Endothelial cell of umbilical vein (primary cell): ENCODE measurements around the gene MIPEP. TPM values are rescaled to one million over a fixed set of nuclear protein-coding genes. Genes with fewer than 3 reads are reported as not detected.

ENCODE experiments used
- BruUV-seq: library from RNA; stranded (reverse); fragments of 400-500 nt; replicated peaks from 2 replicates; lab custom pipeline; 2021; lab: Mats Ljungman, UMichigan
- CTCF ChIA-PET: fragments of 300-600, 350-600 bp; sonication (Branson Sonifier 250); formaldehyde crosslinking; loops from one replicate; lab custom pipeline; 2021; ENCODE audit warnings: antibody characterized with exemption, inconsistent platforms; lab: Charles Lee
- POLR2A ChIA-PET: fragments of 300-600, 350-600 bp; sonication (Branson Sonifier 250); formaldehyde crosslinking; loops from one replicate; lab custom pipeline; 2021; ENCODE audit warnings: antibody characterized with exemption, inconsistent platforms; lab: Charles Lee
- DNase-seq: peaks from one replicate; pipeline ENCODE4 v3.0.0-alpha.2; 2011; ENCODE audit warnings: low read depth, low spot score
- FAIRE-seq: peaks from 2 replicates; lab custom pipeline; 2011; peaks lifted over from hg19 to GRCh38; lab: Jason Lieb, UNC
- H2AFZ ChIP-seq: 2 replicates; pipeline ENCODE4 v1.6.0; 2012; ENCODE audit warnings: low read depth, low read length, control low read depth, inconsistent platforms
- H3K27ac ChIP-seq: 2 replicates; pipeline ENCODE4 v1.5.1; 2011; ENCODE audit warnings: low read depth, mild to moderate bottlenecking, control low read depth, low read length, moderate library complexity; ENCODE audit not compliant: insufficient read depth
- H3K27me3 ChIP-seq, 2 experiments: 2 replicates each; pipeline versions ENCODE4 v1.6.0 to v1.6.1; 2011; ENCODE audit warnings: low read length in 2 of 2, mixed read lengths in 1 of 2; ENCODE audit not compliant: control insufficient read depth in 2 of 2, insufficient read depth in 2 of 2
- H3K36me3 ChIP-seq, 2 experiments: 2 replicates in 1 of 2; 3 replicates in 1 of 2; pipeline ENCODE4 v1.5.1; 2011; ENCODE audit warnings: low read length in 2 of 2, mild to moderate bottlenecking in 1 of 2, moderate library complexity in 1 of 2; ENCODE audit not compliant: control insufficient read depth in 2 of 2, insufficient read depth in 2 of 2; ENCODE audit errors: extremely low read depth in 1 of 2
- H3K4me1 ChIP-seq: 3 replicates; pipeline ENCODE4 v1.5.1; 2011; ENCODE audit warnings: mild to moderate bottlenecking, low read length; ENCODE audit not compliant: control insufficient read depth, insufficient read depth; ENCODE audit errors: extremely low read depth
- H3K4me2 ChIP-seq: 2 replicates; pipeline ENCODE4 v1.6.1; 2011; ENCODE audit warnings: low read length, control low read depth, mixed read lengths; ENCODE audit not compliant: insufficient read depth
- H3K4me3 ChIP-seq, 3 experiments: fragments of 200-600 bp in 1 of 3; sonication (generic), shearing (Covaris generic) in 1 of 3; replicated peaks in 1 of 3; 2 replicates each; pipeline ENCODE4 v1.5.1; 2011 to 2016; ENCODE audit warnings: control low read depth in 3 of 3, low read length in 3 of 3, mild to moderate bottlenecking in 2 of 3, inconsistent platforms in 1 of 3, low read depth in 1 of 3, moderate library complexity in 1 of 3; ENCODE audit not compliant: insufficient read depth in 1 of 3
- H3K79me2 ChIP-seq: 2 replicates; pipeline ENCODE4 v1.6.0; 2012; ENCODE audit warnings: low read length, inconsistent platforms; ENCODE audit not compliant: control insufficient read depth, insufficient read depth
- H3K9ac ChIP-seq: replicated peaks from 2 replicates; pipeline ENCODE3; 2011; ENCODE audit warnings: low read length, control low read depth; ENCODE audit not compliant: insufficient read depth; ENCODE audit errors: extremely low read depth
- H3K9me1 ChIP-seq: replicated peaks from 3 replicates; pipeline ENCODE4 v1.6.0; 2011; ENCODE audit warnings: mild to moderate bottlenecking, low read length; ENCODE audit not compliant: control insufficient read depth, insufficient read depth; ENCODE audit errors: extremely low read depth
- H3K9me3 ChIP-seq: replicated peaks from 2 replicates; pipeline ENCODE4 v1.5.1; 2012; ENCODE audit warnings: low read length, inconsistent platforms; ENCODE audit not compliant: control insufficient read depth, insufficient read depth
- H4K20me1 ChIP-seq: replicated peaks from 2 replicates; pipeline ENCODE3; 2011; ENCODE audit warnings: mild to moderate bottlenecking, low read length; ENCODE audit not compliant: control insufficient read depth, insufficient read depth; ENCODE audit errors: extremely low read depth
- CTCF ChIP-seq, 2 donors: IDR thresholded peaks; 1 replicate in 1 of 2; 2 replicates in 1 of 2; pipeline ENCODE4 v1.5.1; 2011; ENCODE audit warnings: low read length in 2 of 2, mild to moderate bottlenecking in 2 of 2, moderate library complexity in 2 of 2, control low read depth in 1 of 2, inconsistent platforms in 1 of 2, low read depth in 1 of 2; ENCODE audit not compliant: insufficient read depth in 1 of 2; ENCODE audit errors: extremely low read depth in 1 of 2
- EZH2 ChIP-seq: IDR thresholded peaks from 2 replicates; pipeline ENCODE4 v1.6.1; 2012; ENCODE audit warnings: borderline replicate concordance, low read depth, mild to moderate bottlenecking, moderate library complexity, low read length, inconsistent platforms; ENCODE audit not compliant: severe bottlenecking
- FOS ChIP-seq: IDR thresholded peaks from 2 replicates; pipeline ENCODE4 v1.6.1; 2011; ENCODE audit warnings: mild to moderate bottlenecking, low read length, moderate library complexity, borderline replicate concordance; ENCODE audit not compliant: insufficient read depth
- GATA2 ChIP-seq: IDR thresholded peaks from 2 replicates; pipeline ENCODE4 v1.7.0; 2011; ENCODE audit warnings: low read depth, mild to moderate bottlenecking, moderate library complexity, mixed read lengths, low read length; ENCODE audit not compliant: insufficient read length, insufficient read depth
- JUN ChIP-seq: IDR thresholded peaks from 2 replicates; pipeline ENCODE4 v1.6.1; 2011; ENCODE audit warnings: borderline replicate concordance, low read depth; ENCODE audit not compliant: insufficient read length, insufficient read depth
- MAX ChIP-seq: IDR thresholded peaks from 2 replicates; pipeline ENCODE4 v1.6.1; 2011; ENCODE audit not compliant: insufficient read depth, insufficient read length
- MYC ChIP-seq: IDR thresholded peaks from one replicate; pipeline ENCODE4 v1.6.1; 2011; ENCODE audit warnings: mild to moderate bottlenecking, low read depth, low read length
- POLR2A ChIP-seq: IDR thresholded peaks from 2 replicates; pipeline ENCODE4 v1.6.1; 2012; ENCODE audit warnings: low read depth, mild to moderate bottlenecking, control low read depth, low read length
- POLR2AphosphoS5 ChIP-seq: IDR thresholded peaks from 2 replicates; pipeline ENCODE4 v1.6.1; 2012; ENCODE audit warnings: low read depth, mild to moderate bottlenecking, control low read depth, low read length, moderate library complexity; ENCODE audit not compliant: insufficient read depth
- dilution Hi-C: fragments of 300-500 bp; cut with MboI; formaldehyde crosslinking; loops from one replicate; pipeline ENCODE4 v1.15.0; 2019; ENCODE audit warnings: low sequenced_read_pairs; ENCODE audit not compliant: extremely low pct_ligation_motif_present
- intact Hi-C: fragments of 100-400 bp; cut with micrococcal nuclease; formaldehyde crosslinking; loops from one replicate; pipeline ENCODE4 v1.10.0; 2022
- polyA plus RNA-seq, 4 experiments: library from polyadenylated mRNA; depleted of rRNA in 3 of 4; stranded (reverse) in 3 of 4; unstranded in 1 of 4; fragments of >200 nt; gene quantifications; 2 replicates each; pipeline versions ENCODE4 v1.2.1 to v1.2.3, GENCODE V29; 2011 to 2012; ENCODE audit warnings: missing spikeins in 1 of 4
- total RNA-seq: library from RNA; stranded (reverse); gene quantifications from 2 replicates; pipeline ENCODE4 v1.2.3, GENCODE V29; 2021

MIPEP gene
- total and polyA plus RNA-seq, 2 donors (not counting 3 experiments of a cell fraction or from before 2014, with no cell fraction given), result 12.4 to 19.2 TPM

DNA sequence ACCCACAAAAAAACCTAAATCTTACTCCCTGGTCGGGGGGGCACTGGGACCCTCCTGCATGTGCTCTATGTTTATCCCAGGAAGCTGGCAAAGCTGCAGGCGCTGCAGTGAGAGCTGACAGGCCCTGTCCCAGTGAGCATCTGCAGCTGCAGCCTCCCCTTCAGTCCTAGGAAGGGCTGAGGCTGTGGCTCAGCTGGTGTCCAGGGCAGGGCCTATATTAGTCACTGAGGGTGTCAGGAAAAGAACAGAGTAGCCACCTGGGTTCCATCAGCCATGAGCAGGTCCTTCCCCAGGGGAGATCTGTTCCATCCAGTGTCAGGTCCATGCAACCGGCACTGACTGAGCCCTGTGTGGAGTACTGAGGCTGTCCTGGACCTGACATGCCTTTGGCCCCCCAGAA is 198.5 kb downstream of the MIPEP start:
- no TSS peak for BruUV-seq
- CTCF ChIA-PET, result no interaction called here
- POLR2A ChIA-PET, result no interaction called here

More for the DNA sequence above, 198.5 kb downstream of the MIPEP start:
- no peak for DNase-seq
- no peak overlapping the region for H3K9ac ChIP-seq
- H3K9me1 ChIP-seq, result no peaks in the 10 kb centered on the region
- no peak overlapping the region for H3K27ac ChIP-seq
- no peak overlapping the region for H2AFZ ChIP-seq
- dilution Hi-C loops, result no loop called here
- peaks cover 0 to 2% of the 10 kb centered on the region in 2 experiments for H3K27me3 ChIP-seq
- H3K4me3 ChIP-seq, result no peak overlapping the region
- no peaks in the 10 kb centered on the region for H3K79me2 ChIP-seq
- no peak overlapping the region for H3K4me2 ChIP-seq
- no peaks in the 10 kb centered on the region for H3K9me3 ChIP-seq
- no peaks in the 10 kb centered on the region for H3K4me1 ChIP-seq
- H3K36me3 ChIP-seq, result no peaks in the 10 kb centered on the region
- intact Hi-C loops, result no loop called here
- TF ChIP-seq MYC (no peak), EZH2 (no peak), FOS (no peak), GATA2 (no peak), CTCF (IDR thresholded peaks at IDR 0.05; ENCODE audit: extremely low read depth in 1 of 2, insufficient read depth in 1 of 2, low read depth in 1 of 2, low read length in 2 of 2) (no peak), POLR2A (no peak), POLR2AphosphoS5 (no peak), MAX (no peak), JUN (no peak)
- no peaks in the 10 kb centered on the region for H4K20me1 ChIP-seq
- FAIRE-seq, result no peak
